ENCODE data around the gene EMCN.
"Not testable (repeated sequence)": the region's sequence is repeated elsewhere in the genome, so short reads cannot be mapped to it uniquely, and the experiment has no call there.

Gene EMCN

DNA sequence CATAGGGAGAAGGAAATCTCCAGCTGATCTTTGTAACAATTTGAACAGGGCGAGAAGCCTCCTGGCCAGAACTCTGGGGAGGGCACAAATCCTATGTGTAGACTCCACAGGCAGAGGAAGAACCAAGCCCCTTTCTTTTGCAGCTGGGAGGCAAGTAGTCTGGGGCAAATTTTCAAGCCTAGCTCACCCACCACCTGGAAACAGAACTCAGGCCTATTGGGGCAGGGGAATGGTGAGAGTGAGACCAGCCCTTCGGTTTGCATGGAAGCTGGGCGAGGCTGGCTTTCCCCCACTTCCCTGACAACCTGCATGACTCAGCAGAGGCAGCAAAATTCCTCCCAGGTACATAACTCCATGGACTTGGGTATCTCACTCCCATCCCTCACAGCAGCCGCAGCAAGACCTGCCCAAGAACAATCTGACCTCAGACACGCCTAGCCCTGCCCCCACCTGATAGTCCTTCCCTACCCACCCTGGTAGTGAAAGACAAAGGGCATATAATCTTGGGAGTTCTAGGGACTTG, 138.2 kb downstream of the EMCN start:
- DNase-seq (ENCODE audit: low read depth), result no peak

- no peak for DNase-seq (ENCODE audit: low read depth)
These were observed 145.4 kb downstream of the EMCN start for GRCh38 chr4:100372432-100372831.

GRCh38 chr4:100369871-100370270, 148.0 kb downstream of the EMCN start:
- DNase-seq (ENCODE audit: low read depth), result no peak

- DNase-seq (ENCODE audit: low read depth), result no peak
These were observed 150.4 kb downstream of the EMCN start for GRCh38 chr4:100367451-100367850.

DNA sequence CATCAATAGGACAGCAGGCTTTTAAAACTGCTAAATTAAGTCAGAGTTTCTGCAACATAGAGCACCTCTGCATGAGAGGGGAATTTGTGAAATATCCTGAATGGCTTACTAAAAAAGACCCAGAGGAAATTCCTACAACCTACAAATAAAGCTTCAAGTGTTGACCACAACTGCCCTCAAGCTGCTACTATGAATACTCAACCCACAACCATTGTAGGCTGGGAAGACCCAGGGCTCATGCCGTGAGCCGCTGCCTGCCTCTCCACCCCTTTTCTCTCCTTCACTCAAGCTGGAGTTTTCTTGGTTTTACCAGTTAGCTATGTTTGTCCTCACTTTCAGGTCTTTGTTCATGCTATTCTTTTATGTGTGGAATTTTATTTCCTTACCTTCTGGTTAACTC, 151.6 kb downstream of the EMCN start:
- no peak for DNase-seq (ENCODE audit: low read depth)

- no peak for DNase-seq (ENCODE audit: low read depth)
These were observed 155.5 kb downstream of the EMCN start for GRCh38 chr4:100362366-100362765.

DNA sequence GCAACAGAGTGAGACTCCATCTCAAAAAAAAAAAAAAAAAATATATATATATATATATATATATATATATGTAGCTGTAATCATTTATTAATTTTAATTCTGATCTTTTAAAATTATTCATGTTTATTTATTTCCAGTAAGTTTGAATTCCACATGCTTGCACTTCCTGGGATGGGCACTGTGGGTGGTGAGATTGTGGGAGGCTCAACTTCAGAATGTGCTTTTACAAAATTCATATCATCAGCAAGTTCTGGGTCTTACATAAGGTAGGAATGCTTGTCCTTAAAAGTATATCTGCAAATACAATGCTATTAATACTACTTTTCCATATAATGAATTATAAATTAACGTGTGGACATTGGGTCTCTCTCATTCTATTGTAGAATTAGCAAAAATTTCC, 156.5 kb downstream of the EMCN start:
- DNase-seq (ENCODE audit: low read depth), result no peak

DNA sequence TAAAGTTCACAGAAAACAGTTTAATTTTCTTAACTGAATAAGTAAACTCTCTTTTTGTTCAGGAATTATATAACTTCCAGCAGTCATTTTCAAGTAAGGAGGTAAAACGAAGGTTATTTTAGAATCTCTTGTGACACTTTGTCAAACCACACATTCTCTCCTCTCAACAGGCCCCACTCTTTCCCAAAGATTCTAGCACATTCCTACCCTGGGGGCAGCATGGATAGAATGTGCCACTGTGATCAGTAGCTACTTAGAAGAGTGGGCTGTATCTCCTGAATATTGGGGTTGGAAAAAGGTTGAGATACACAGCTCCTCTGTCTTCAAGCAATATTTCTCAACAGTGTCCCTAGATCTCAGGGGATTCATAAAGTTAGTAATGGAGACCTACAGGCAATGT, 157.6 kb downstream of the EMCN start:
- no peak for DNase-seq (ENCODE audit: low read depth)

- DNase-seq (ENCODE audit: low read depth), result no peak
These were observed 158.4 kb downstream of the EMCN start for GRCh38 chr4:100359441-100359840.

- no peak for DNase-seq (ENCODE audit: low read depth)
These were observed 160.3 kb downstream of the EMCN start for GRCh38 chr4:100357542-100357941.

DNA sequence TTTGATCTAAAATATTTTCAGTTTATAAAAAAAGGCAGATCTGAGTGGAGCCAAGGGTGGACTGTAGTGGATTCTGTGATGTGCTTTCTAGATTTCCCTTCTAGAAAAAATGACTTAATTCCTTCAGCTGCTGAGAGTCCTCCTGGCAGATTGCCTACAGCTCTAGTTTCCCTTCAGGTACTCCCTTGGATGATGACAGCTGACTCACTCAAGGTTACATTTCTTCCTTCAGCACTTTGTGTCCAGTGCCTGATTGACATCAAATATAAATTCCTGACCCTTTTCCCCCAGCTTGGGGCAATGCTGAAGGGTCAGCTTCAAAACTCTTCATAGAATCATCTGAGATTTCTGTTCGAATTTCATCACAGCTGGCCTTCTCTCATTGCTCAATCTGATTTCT, 161.7 kb downstream of the EMCN start:
- DNase-seq (ENCODE audit: low read depth), result no peak

- not testable (repeated sequence) for DNase-seq (ENCODE audit: low read depth)
These were observed 165.5 kb downstream of the EMCN start for GRCh38 chr4:100352352-100352751.

GRCh38 chr4:100348473-100348872, 169.3 kb downstream of the EMCN start:
- no peak for DNase-seq (ENCODE audit: low read depth)

- no peak for DNase-seq (ENCODE audit: low read depth)
These were observed 170.6 kb downstream of the EMCN start for GRCh38 chr4:100347241-100347640.

- DNase-seq (ENCODE audit: low read depth), result no peak
These were observed 172.2 kb downstream of the EMCN start for GRCh38 chr4:100345585-100345984.

Measured in GM04503 (cell line).